Motor neuron (in vitro differentiated cells): Measurements from ENCODE around the gene ZFP69. TPM values are rescaled to one million over a fixed set of nuclear protein-coding genes. Genes with fewer than 3 reads are reported as not detected.

Source experiments
- ATAC-seq, 8 experiments: fragments of 200-7000 bp; cut with Tn5 transposase; replicated peaks in 6 of 8; 2 replicates each; pipeline ENCODE4 v1.8.0; 2021; ENCODE audit warnings: mild to moderate bottlenecking in 8 of 8, moderate library complexity in 8 of 8
- H3K27ac ChIP-seq, 2 donors: fragments of 250-450 bp; sonication (Bioruptor Pico); 2 replicates each; pipeline ENCODE4 v1.9.0; 2021; ENCODE audit warnings: antibody characterized with exemption in 2 of 2, mild to moderate bottlenecking in 2 of 2, moderate library complexity in 1 of 2
- H3K4me1 ChIP-seq, 2 donors: fragments of 250-450 bp; sonication (Bioruptor Pico); replicated peaks in 1 of 2; 2 replicates each; pipeline ENCODE4 v1.6.1; 2021; ENCODE audit warnings: antibody characterized with exemption in 2 of 2, mild to moderate bottlenecking in 2 of 2, moderate library complexity in 1 of 2
- H3K4me3 ChIP-seq, 5 donors: fragments of 250-450 bp; sonication (Bioruptor Pico); 2 replicates each; pipeline ENCODE4 v1.9.0; 2021; ENCODE audit warnings: antibody characterized with exemption in 5 of 5, mild to moderate bottlenecking in 5 of 5, moderate library complexity in 4 of 5
- WGBS, 10 experiments: fragments of 450-650 bp; shearing (Covaris generic); methylation state at CpG; one replicate each; pipeline ENCODE4 v1.0.0; 2022; 5-methylcytosine and 5-hydroxymethylcytosine counted together
- in situ Hi-C, 9 experiments: fragments of 400-800 bp; cut with MboI; loops; one replicate each; pipeline ENCODE4 v1.15.0; 2021; ENCODE audit warnings: low sequenced_read_pairs in 9 of 9, low pct_unique_long_range_greater_than_20kb in 2 of 9; ENCODE audit not compliant: unreplicated experiment in 9 of 9
- total RNA-seq, 8 experiments: library from RNA; unstranded; fragments of 300-600 nt; gene quantifications; 2 replicates each; pipeline versions ENCODE4 v1.2.3 to v1.2.4, GENCODE V29; 2022

ZFP69 gene
- total RNA-seq = 1 to 10 TPM; 4.8 to 8.5 (median 7.3) TPM

- H3K4me3 ChIP-seq = peak within 1 kb of the TSS; percentile 55 to 86 (median 76)
- H3K4me1 ChIP-seq = peaks cover 7 to 12% of the 10 kb centered on the region in 2 donors
- 0 to 23% (median 5%) methylated on average over 1 to 16 of the region's 65 CpGs; no CpG with 5 or more reads in 1 of the 10 experiments for WGBS, 10 experiments
- peak within 1 kb of the TSS; percentile 33 to 66 for H3K27ac ChIP-seq
- peak; percentile 89 to 97 (median 96) for ATAC-seq
- in situ Hi-C loops = no loop called here
Measured at GRCh38 chr1:40476924-40477677, at the start of gene ZFP69. TSS of gene ZFP69 (plus strand) at chr1:40477290. CDS start at chr1:40479362, 2,072 bp downstream.

GRCh38 chr1:40431385-40431784 is 45.7 kb upstream of the ZFP69 start:
- Histone ChIP-seq H3K4me3 (no peak overlapping the region), H3K27ac (no peak overlapping the region), H3K4me1 (no peaks in the 10 kb centered on the region)
- in situ Hi-C loops = no loop called here
- no peak for ATAC-seq

DNA sequence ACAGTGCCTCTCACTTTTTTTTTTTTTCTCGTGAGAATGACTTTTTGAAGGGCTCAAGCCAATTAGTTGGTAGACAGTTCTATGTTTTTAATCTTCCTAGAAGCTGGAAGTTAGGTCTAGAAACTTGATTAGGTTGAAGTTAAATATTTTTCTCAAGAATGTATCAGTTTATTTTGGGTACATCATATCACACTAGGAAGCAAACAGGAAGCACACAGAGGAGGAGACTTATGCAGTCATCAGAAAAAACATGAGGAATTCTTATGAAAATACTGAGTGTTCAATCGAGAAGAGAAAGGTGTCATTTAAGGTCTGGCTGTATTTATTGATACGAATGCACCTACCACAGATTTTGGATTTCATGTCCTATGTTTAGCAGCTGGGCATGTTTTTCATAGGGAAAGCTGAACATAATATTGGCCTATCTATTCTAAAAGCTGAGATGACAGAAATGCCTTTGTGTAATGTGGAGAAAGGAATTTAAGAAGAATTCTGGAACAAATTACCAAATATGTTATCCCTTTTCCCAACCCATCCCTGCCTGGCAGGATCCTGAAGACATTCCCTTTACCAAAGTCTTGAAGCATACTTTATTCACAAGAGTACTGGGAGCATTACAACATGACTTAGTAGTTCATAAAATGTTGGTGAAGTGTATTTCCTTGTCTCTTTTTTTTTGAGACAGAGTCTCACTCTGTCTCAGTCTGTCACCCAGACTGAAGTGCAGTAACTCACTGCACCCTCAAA is 44.3 kb upstream of the ZFP69 start:
- no peaks in the 10 kb centered on the region for H3K4me1 ChIP-seq
- H3K27ac ChIP-seq = no peak overlapping the region
- 19 to 100% (median 74%) methylated on average over 1 to 3 of the region's 3 CpGs for WGBS, 10 experiments
- in situ Hi-C loops = no loop called here
- no peak overlapping the region for H3K4me3 ChIP-seq
- no peak for ATAC-seq

GRCh38 chr1:40435471-40435870 is 41.6 kb upstream of the ZFP69 start:
- WGBS, 10 experiments = 20 to 97% (median 94%) methylated on average over 1 to 5 of the region's 5 CpGs; no CpG with 5 or more reads in 5 of the 10 experiments
- ATAC-seq = no peak

DNA sequence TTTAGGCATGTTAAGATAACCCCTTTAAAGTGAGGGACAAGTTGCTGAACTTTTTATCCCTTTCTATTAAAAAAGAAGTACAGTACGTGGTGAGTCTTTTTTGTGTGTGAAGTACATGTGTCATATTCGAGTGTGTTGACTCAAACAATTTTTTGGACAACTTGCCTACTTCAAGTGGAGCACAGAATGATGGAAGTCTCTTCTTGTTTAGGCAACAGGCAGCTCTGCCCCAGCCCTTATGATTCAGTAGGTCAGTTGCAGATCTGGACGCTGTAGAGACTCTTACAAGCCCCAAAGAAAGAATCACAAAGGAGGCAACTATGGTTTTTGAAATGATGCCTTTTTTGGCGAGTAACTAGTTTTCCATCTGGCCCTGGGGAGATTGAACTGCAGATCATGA is 41.2 kb upstream of the ZFP69 start:
- 38 to 100% (median 73%) methylated on average over 2 to 4 of the region's 4 CpGs; no CpG with 5 or more reads in 2 of the 10 experiments for WGBS, 10 experiments
- no peak overlapping the region for H3K27ac ChIP-seq
- in situ Hi-C loops = no loop called here
- H3K4me1 ChIP-seq = no peaks in the 10 kb centered on the region
- no peak for ATAC-seq
- no peak overlapping the region for H3K4me3 ChIP-seq

More at GRCh38 chr1:40435471-40435870, 41.6 kb upstream of the ZFP69 start:
- Histone ChIP-seq H3K4me3 (no peak overlapping the region), H3K4me1 (no peaks in the 10 kb centered on the region), H3K27ac (no peak overlapping the region)
- in situ Hi-C loops = no loop called here

DNA sequence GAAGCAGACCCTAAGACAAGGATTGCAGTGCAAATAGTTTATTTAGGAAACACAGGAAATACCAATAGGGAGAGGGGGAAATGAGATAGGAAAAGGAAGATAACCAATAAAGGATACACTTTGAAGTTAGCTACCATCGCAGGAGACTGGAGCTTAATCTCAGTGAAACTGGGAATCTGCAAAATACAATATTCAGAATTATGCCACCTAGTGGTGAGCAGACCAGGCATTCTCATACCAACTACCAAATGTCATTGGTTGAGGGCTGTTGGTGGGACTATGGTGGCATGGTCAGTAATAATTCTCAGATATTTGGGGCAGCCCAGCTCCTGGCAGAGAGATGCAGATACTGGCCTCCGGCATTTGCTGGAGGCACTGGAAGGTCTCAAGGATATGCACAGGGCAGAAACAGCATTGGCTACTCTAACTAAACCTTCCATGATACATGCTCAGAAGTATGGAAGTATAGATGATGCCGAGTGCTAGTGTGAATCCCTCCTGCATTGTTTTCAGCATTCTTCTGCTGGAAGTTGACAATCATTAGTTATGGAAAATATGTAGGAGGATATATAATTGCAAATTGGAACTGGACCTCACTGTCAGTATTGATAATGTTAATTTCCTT is 38.6 kb upstream of the ZFP69 start:
- 21 to 100% (median 71%) methylated on average over 1 to 3 of the region's 3 CpGs; no CpG with 5 or more reads in 1 of the 10 experiments for WGBS, 10 experiments
- no peak overlapping the region for H3K4me3 ChIP-seq
- peak in 3 of 8 experiments; percentile 66 to 86 (median 68) for ATAC-seq
- no peaks in the 10 kb centered on the region for H3K4me1 ChIP-seq
- H3K27ac ChIP-seq = no peak overlapping the region
- in situ Hi-C loops = no loop called here

DNA sequence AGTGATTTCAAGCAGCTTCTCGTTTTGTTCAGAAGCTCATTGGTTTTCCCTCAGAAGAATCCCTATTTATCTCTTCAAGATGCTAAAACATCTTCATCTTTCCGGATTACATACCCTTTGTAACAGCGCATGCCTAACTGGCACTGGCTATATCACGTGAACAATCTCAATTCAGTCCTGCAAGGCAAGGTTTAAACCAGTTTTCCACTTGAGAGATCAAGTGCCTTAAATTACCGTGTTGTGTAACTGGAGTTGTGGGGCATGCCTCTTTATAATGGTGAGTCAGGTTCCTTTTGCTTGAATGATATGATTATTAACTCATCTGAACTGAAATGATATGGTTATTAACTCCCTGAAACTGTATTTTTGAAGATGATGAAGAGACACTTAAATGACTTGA is 37.8 kb upstream of the ZFP69 start:
- ATAC-seq = no peak
- H3K27ac ChIP-seq = no peak overlapping the region
- H3K4me3 ChIP-seq = no peak overlapping the region
- no peaks in the 10 kb centered on the region for H3K4me1 ChIP-seq
- in situ Hi-C loops = no loop called here
- 29 to 100% (median 80%) methylated on average over 1 to 5 of the region's 5 CpGs; no CpG with 5 or more reads in 1 of the 10 experiments for WGBS, 10 experiments

GRCh38 chr1:40449684-40450494 is 27.2 kb upstream of the ZFP69 start, which contains the start of gene ZFP69B:
TSS of gene ZFP69B (plus strand) at chr1:40450476. CDS start at chr1:40450962, 486 bp downstream.
- H3K27ac ChIP-seq = peak within 1 kb of the TSS; percentile 78 to 94
- peak within 1 kb of the TSS; percentile 45 to 94 (median 67) for H3K4me3 ChIP-seq
- WGBS, 10 experiments = 0 to 20% (median 1%) methylated on average over 1 to 41 of the region's 64 CpGs; no CpG with 5 or more reads in 1 of the 10 experiments
- ATAC-seq = peak; percentile 94 to 97 (median 96)
- peaks cover 5 to 17% of the 10 kb centered on the region in 2 donors for H3K4me1 ChIP-seq
- in situ Hi-C loops = no loop called here

- Histone ChIP-seq H3K27ac (peak overlapping the region; percentile 78 to 94), H3K4me3 (peak overlapping the region; percentile 45 to 94 (median 67)), H3K4me1 (peaks cover 5 to 17% of the 10 kb centered on the region in 2 donors)
- in situ Hi-C loops = no loop called here
- 0 to 80% (median 29%) methylated on average over 1 to 22 of the region's 22 CpGs; no CpG with 5 or more reads in 1 of the 10 experiments for WGBS, 10 experiments
- peak; percentile 27 to 46 (median 34) for ATAC-seq
Measured at GRCh38 chr1:40450495-40451237, 26.4 kb upstream of the ZFP69 start.

DNA sequence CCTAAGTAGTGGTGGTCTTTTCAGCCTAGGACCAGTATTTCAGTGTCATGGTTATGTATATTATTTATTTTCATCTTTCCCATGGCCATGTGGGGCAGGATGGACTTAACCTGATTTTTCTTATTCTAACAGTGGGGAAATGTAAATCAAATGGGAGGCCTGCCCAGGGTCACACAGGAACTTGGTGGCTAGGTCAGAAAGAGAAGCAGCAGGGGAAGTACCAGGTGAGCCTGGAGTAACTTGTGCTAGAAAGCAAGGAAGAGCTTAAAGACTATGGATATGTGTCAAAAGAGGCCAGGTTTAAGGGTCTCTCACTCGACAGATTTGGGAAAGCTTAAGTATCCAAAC is 25.9 kb upstream of the ZFP69 start:
- Histone ChIP-seq H3K27ac (peak overlapping the region in 1 of 2 donors; percentile 94), H3K4me3 (peak overlapping the region; percentile 45 to 94 (median 67)), H3K4me1 (peaks cover 5 to 17% of the 10 kb centered on the region in 2 donors)
- ATAC-seq = no peak
- in situ Hi-C loops = no loop called here
- 80 to 100% (median 93%) methylated on average over 1 of the region's 1 CpG; no CpG with 5 or more reads in 2 of the 10 experiments for WGBS, 10 experiments

GRCh38 chr1:40454873-40455272 is 22.2 kb upstream of the ZFP69 start:
- ATAC-seq = no peak
- in situ Hi-C loops = no loop called here
- Histone ChIP-seq H3K4me1 (peaks cover 5 to 11% of the 10 kb centered on the region in 2 donors), H3K27ac (no peak overlapping the region), H3K4me3 (no peak overlapping the region)
- WGBS, 10 experiments = 0 to 100% (median 92%) methylated on average over 1 of the region's 1 CpG; no CpG with 5 or more reads in 2 of the 10 experiments
